Activated CD8-positive, alpha-beta memory T cell treated with anti-CD3 and anti-CD28 coated beads for 36 hours (primary cell): ENCODE data around the gene LRRC70. TPM values are rescaled to one million over a fixed set of nuclear protein-coding genes. Genes with fewer than 3 reads are reported as not detected.
"Not testable (repeated sequence)": the region's sequence is repeated elsewhere in the genome, so short reads cannot be mapped to it uniquely, and the experiment has no call there.

Experiments
- CTCF ChIA-PET: fragments of 350-600 bp; sonication (Branson Sonifier 250); formaldehyde crosslinking; loops from one replicate; lab custom pipeline; 2021; ENCODE audit warnings: antibody characterized with exemption; lab: Charles Lee
- POLR2A ChIA-PET: fragments of 350-600 bp; sonication (Branson Sonifier 250); formaldehyde crosslinking; loops from one replicate; lab custom pipeline; 2021; ENCODE audit warnings: antibody characterized with exemption; lab: Charles Lee
- total RNA-seq, 2 experiments: library from RNA; stranded (reverse); gene quantifications; one replicate each; pipeline ENCODE4 v1.2.3, GENCODE V29; 2021

The LRRC70 gene
- total RNA-seq, 2 experiments from 2014 or later, result 0.23 to 0.29 TPM

GRCh38 chr5:62594364-62594984 lies 15.9 kb downstream of the LRRC70 start:
- CTCF ChIA-PET, result no interaction called here
- POLR2A ChIA-PET, result no interaction called here

DNA sequence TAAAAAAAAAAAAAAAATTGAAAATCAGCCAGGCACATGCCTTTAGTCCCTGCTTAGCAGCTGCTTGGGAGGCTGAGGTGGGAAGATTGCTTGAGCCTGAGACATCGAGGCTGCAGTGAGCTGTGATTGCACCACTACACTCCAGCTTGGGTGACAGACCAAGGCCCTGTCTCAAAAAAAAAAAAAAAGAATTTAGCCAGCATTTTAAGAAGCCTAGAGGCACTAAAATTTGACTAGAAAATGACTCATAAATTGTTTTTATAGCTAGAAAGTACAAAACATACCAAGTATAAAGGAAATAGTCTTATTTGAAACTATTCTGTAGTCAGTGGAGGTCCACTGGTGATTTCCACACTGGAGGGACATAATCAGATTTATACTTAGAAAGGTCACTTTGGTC lies 17.5 kb downstream of the LRRC70 start:
- CTCF ChIA-PET, result interaction anchor here (0.6 kb wide), 1 partner anchor 152 kb away, joined by 3 read pairs; no protein-coding TSS in a partner anchor
- POLR2A ChIA-PET, result no interaction called here

DNA sequence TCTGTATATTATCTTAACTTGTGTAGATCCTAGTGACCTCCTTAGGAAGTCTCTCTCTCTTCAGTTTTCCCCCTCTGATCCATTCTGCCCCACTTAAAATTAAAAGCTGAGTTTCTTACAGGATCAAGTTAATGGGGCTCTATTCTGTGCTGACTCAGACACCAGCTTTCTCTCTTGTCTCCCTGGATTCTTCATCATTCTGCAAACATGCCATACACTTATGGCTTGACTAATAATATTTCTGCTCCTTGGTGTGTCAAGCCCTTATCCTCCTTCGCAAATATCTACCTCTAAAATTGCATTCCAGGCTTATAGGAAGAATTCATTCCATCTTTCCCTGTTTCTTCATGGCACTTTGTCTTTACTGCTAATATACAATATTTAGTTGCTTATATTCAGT lies 18.1 kb downstream of the LRRC70 start:
- ChIA-PET CTCF (interaction anchor here (0.6 kb wide), 1 partner anchor 153 kb away, joined by 3 read pairs; no protein-coding TSS in a partner anchor), POLR2A (no interaction called here)

DNA sequence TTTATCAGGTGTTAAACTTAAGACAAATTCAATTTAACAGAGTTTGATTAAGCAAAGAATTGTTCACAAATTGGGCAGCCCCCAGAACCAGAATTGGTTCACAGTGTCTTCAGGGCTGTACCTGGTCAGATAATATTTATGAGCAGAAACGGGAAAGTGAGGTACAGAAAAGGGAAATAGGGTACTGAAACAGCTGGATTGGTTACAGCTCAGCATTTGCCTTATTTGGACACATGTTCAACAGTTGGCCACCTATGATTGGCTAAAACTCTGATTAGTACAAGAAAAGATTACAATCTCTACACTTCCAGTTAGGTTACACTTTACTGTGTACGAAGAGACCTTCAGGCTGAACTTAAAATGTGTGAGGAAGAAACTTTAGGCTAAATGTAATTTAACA lies 18.7 kb downstream of the LRRC70 start:
- ChIA-PET CTCF (no interaction called here), POLR2A (no interaction called here)

GRCh38 chr5:62600560-62601252 lies 22.1 kb downstream of the LRRC70 start:
- ChIA-PET POLR2A (no interaction called here), CTCF (no interaction called here)

DNA sequence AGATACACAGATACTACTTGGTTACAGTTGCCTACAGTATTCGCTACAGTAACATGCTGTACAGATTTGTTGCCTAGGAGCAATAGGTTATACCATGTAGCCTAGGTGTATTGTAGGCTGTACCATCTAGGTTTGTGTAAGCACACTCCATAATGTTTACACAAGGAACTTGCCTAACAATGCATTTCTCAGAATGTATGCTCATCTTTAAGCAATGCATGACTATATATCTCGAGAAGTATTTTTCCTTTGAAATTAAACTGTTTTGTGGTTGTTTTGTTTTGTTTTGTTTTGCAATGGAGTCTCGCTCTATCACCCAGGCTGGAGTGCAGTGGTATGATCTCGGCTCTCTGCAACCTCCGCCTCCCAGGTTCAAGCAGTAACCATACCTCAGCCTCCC lies 25.3 kb downstream of the LRRC70 start:
- ChIA-PET POLR2A (no interaction called here), CTCF (no interaction called here)

DNA sequence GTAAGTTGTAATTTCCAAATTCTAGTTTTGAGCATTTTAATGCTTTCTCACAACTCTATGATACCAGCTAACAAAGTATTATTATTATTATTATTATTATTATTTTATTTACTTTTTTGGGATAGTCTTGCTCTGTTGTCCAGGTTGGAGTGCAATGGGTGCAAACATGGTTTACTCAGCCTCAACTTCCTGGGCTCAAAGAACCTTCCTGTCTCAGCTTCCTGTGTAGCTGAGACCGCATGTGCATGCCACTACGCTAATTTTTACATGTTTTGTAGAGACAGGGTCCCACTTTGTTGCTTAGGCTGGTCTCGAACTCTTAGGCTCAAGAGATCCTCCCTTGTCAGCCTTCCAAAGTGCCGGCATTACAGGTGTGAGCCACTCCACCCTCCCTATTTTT lies 27.0 kb downstream of the LRRC70 start:
- POLR2A ChIA-PET, result no interaction called here
- CTCF ChIA-PET, result no interaction called here

DNA sequence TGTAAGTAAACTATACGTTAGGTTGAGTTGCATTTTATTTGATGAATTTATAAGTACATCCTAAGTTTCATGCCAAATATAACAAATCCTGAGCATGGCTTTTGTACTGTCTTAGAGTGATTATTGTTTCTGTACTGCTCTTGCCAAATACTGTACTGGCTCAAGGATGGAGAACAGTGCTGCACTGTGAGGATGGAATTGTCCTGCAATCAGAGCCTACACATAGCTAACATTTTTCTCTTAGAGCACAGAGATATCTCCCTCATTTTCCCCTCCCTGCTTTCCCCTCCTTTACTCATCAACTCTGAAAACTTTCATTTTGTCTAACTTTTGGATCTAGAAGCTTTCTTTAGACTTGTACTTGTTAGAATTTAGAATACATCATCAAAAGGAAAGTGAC lies 28.3 kb downstream of the LRRC70 start:
- POLR2A ChIA-PET, result no interaction called here
- CTCF ChIA-PET, result no interaction called here

DNA sequence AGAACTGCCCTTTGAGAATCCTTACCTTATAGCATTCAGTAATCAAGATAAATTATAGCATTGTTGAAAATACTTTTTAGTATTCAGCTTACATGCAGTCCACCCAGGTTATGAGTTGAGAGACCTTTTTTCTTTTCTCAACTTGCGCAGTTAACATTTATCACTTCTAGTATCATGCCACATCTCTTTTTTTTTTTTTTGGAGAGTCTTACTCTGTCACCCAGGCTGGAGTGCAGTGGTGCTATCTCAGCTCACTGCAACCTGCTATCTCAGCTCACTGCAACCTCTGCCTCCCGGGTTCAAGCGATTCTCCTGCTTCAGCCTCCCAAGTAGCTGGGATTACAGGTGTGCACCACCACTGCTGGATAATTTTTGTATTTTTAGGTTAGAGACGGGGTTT lies 29.0 kb downstream of the LRRC70 start:
- CTCF ChIA-PET, result no interaction called here
- POLR2A ChIA-PET, result no interaction called here

DNA sequence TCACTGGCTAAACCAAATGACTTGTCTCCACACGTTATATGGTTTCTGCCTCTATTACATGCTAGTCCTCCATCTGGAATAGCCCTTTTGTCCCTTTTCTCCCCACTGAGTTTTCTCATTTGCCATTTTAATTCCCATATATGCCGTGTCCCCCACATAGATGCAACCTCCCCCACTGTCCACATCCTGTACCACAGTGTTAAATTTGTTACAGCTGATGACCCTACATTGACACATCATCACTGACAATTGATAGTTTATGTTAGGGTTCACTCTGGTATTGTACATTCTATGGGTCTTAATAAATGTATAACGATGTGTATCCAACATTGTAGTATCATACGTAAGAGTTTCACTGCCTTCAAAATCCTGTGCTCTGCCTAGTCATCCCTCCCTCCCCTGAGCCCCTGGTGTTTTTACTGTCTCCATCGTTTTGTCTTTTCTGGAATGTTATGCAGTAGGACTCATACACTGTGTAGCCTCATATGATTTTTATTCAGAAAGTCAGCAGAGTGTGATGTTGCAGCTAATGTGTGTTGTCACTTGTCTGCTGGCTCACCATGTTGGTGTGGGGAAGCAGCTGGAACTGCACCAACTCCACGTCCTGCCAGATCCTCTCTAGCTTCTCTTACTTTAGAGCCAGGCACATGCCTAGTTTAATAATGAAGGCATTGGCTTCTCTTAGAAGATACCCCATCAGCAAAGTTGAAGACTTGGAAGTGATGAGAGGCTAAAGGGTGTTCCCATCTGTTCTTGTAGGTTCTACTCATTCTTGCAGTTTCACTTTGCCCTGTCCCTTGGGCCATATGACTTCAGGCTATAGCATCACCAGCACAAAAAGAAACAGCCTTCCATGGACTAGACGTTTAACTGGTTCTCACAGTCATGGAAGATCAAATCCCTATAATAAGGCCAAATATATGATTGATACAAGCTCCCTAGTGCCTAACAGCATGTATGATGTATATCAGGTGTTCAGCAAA lies 30.2 kb downstream of the LRRC70 start:
- CTCF ChIA-PET, result no interaction called here
- POLR2A ChIA-PET, result no interaction called here

DNA sequence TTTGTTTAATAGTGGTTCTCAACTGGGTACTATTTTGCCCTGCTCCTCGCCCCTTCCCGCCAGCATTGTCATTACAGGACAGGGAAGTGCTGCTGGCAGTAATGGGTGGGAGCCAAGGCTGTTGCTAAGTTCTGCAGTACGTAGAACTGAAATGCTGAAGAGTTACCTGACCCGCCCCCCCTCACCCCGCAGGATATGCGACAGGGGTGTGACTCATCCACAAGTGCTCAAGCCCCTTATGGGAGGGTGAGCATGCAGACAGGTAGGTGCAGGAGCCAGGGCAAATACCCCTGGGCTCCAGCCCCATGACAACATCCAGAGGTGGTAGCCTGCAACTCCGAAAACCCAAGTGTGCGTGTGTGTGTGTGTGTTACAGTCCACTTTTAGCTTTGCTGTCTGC lies 35.7 kb downstream of the LRRC70 start:
- ChIA-PET CTCF (no interaction called here), POLR2A (interaction anchor here (0.6 kb wide), 1 partner anchor 47 kb away, joined by 4 read pairs; no protein-coding TSS in a partner anchor)

GRCh38 chr5:62616615-62617277 lies 38.1 kb downstream of the LRRC70 start:
- POLR2A ChIA-PET, result no interaction called here
- CTCF ChIA-PET, result no interaction called here

DNA sequence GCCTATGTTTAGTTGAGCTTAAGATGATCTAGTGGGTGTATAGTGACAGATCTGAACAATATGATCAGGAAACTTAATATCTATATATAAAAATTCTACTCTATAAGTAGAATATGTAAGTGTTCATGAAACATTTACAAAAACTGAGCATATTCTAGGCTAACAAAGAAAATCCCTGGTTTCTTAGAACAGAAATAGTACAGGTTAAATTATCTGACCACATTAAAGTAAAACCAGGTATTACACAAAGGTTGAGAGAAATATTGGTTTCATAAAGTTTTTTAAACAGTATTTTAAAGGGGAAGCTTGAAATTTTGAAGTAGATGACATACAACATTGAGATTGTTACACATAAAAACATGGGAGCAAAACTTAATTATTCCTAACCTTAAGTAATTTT lies 39.3 kb downstream of the LRRC70 start:
- ChIA-PET POLR2A (no interaction called here), CTCF (no interaction called here)

GRCh38 chr5:62620761-62621160 lies 42.1 kb downstream of the LRRC70 start:
- ChIA-PET CTCF (no interaction called here), POLR2A (no interaction called here)

DNA sequence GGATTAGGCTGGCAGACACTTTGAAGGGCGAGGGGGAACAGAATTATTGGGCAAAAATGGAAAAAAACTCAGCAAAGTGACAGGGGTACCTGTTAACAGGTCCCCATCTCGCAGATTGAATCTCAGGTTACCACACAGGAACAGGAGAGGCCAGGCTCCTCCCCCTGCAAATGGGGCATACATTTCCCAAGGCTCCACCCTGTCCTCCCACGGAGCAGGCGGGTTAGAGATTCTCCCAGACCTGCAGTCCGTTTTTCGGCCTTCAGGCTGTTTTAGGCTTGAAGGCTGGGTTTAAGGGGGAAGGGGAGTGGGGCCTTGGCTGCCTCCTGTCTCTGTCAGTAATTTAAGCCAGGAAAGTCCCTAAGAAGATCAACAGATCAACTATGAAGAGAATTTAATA lies 42.7 kb downstream of the LRRC70 start:
- CTCF ChIA-PET, result no interaction called here
- POLR2A ChIA-PET, result no interaction called here

- ChIA-PET POLR2A (no interaction called here), CTCF (no interaction called here)
Measured at GRCh38 chr5:62623271-62623670, 44.7 kb downstream of the LRRC70 start.

DNA sequence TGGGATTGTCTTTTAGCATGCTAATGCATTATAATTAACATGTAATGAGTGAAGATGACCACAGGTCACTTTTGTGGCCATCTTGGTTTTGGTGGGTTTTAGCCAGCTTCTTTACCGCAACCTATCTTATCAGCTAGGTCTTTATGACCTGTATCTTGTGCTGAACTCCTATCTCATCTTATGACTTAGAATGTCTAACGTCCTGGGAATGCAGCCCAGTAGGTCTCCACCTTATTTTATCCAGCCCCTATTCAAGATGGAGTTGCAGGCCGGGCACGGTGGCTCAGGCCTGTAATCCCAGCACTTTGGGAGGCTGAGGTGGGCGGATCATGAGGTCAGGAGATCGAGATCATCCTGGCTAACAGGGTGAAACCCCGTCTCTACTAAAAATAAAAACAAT lies 45.8 kb downstream of the LRRC70 start:
- CTCF ChIA-PET, POLR2A ChIA-PET: not testable (repeated sequence)

GRCh38 chr5:62626534-62626933 lies 47.9 kb downstream of the LRRC70 start:
- POLR2A ChIA-PET, result no interaction called here

DNA sequence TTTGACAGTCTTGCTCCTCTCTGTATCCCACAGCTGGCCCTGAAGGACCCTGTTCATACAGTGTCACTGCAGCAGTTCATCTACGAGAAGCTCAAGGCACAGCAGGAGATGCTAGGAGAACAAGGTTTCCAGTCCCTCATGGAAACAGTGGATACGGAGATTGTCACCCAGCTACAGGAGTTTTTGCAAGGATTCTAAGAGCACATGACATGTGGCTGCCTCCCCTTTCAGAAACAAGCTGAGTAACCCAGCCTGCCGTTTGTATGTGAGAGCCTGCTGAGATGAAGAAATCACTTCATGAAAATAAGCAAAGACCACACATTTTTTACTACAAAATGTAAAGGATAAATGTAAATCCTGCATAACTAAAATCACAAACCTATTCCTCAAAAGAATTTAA lies 48.5 kb downstream of the LRRC70 start:
- ChIA-PET POLR2A (interaction anchor here (0.6 kb wide), 1 partner anchor 11 kb away, joined by 6 read pairs; no protein-coding TSS in a partner anchor), CTCF (no interaction called here)

More at GRCh38 chr5:62626534-62626933, 47.9 kb downstream of the LRRC70 start:
- CTCF ChIA-PET, result no interaction called here
